Measurements from ENCODE around the gene MARS1. TPM values are rescaled to one million over a fixed set of nuclear protein-coding genes. Genes with fewer than 3 reads are reported as not detected.

The MARS1 gene
- total RNA-seq, 1 donor from 2014 or later: 351 TPM

GRCh38 chr12:57554453-57554852 lies 66.6 kb downstream of the MARS1 start:
- DNase-seq (ENCODE audit: low read depth): no peak
- Mint-ChIP-seq H3K27me3 (ENCODE audit: low read depth, unreplicated experiment) (no peaks in the 10 kb centered on the region), H3K4me1 (ENCODE audit: low read depth, unreplicated experiment) (peaks cover 28% of the 10 kb centered on the region), H3K27ac (ENCODE audit: unreplicated experiment) (no peak overlapping the region), H3K36me3 (ENCODE audit: low read depth, unreplicated experiment) (peaks cover 3% of the 10 kb centered on the region), H3K9me3 (ENCODE audit: unreplicated experiment) (no peaks in the 10 kb centered on the region), H3K4me3 (ENCODE audit: unreplicated experiment) (no peak overlapping the region)
- no peak overlapping the region for H3K27ac ChIP-seq (ENCODE audit: low read depth, low read length)
- no peak overlapping the region for H3K9ac ChIP-seq (ENCODE audit: low read length)
- no peaks in the 10 kb centered on the region for H3K9me3 ChIP-seq (ENCODE audit: insufficient read depth, low read depth, low read length)
- no peaks in the 10 kb centered on the region for H3K27me3 ChIP-seq (ENCODE audit: insufficient read depth, low read length)
- TF ChIP-seq CTCF (IDR thresholded peaks at IDR 0.05; ENCODE audit: insufficient read depth, low read depth, low read length): no peak
- TF ChIP-seq EZH2 (IDR thresholded peaks at IDR 0.05; ENCODE audit: insufficient read depth, low read length): no peak
- no peak overlapping the region for H2AFZ ChIP-seq (ENCODE audit: low read depth, low read length)
- no peaks in the 10 kb centered on the region for H3K36me3 ChIP-seq (ENCODE audit: insufficient read depth, low read length)
- H3K4me2 ChIP-seq (ENCODE audit: low read length): no peak overlapping the region
- H4K20me1 ChIP-seq (ENCODE audit: insufficient read depth, low read length): peaks cover 7% of the 10 kb centered on the region
- no peaks in the 10 kb centered on the region for H3K79me2 ChIP-seq (ENCODE audit: insufficient read depth, low read length)
- peaks cover 13% of the 10 kb centered on the region for H3K4me1 ChIP-seq (ENCODE audit: insufficient read depth, low read length)
- FAIRE-seq: no peak
- H3K4me3 ChIP-seq (ENCODE audit: insufficient read depth, low read depth, low read length): no peak overlapping the region

- TF ChIP-seq CTCF (IDR thresholded peaks at IDR 0.05; ENCODE audit: insufficient read depth, low read depth, low read length) (no peak), EZH2 (IDR thresholded peaks at IDR 0.05; ENCODE audit: insufficient read depth, low read length) (no peak)
- no peaks in the 10 kb centered on the region for H3K9me3 ChIP-seq (ENCODE audit: insufficient read depth, low read depth, low read length)
- no peak overlapping the region for H2AFZ ChIP-seq (ENCODE audit: low read depth, low read length)
- FAIRE-seq (no peak), DNase-seq (ENCODE audit: low read depth) (no peak)
- H3K4me3 ChIP-seq (ENCODE audit: insufficient read depth, low read depth, low read length): no peak overlapping the region
- H3K27ac Mint-ChIP-seq (ENCODE audit: unreplicated experiment): no peak overlapping the region
- H4K20me1 ChIP-seq (ENCODE audit: insufficient read depth, low read length): peaks cover 7% of the 10 kb centered on the region
- no peaks in the 10 kb centered on the region for H3K9me3 Mint-ChIP-seq (ENCODE audit: unreplicated experiment)
- H3K36me3 ChIP-seq (ENCODE audit: insufficient read depth, low read length): no peaks in the 10 kb centered on the region
- H3K27me3 Mint-ChIP-seq (ENCODE audit: low read depth, unreplicated experiment): no peaks in the 10 kb centered on the region
- H3K4me3 Mint-ChIP-seq (ENCODE audit: unreplicated experiment): no peak overlapping the region
- H3K4me2 ChIP-seq (ENCODE audit: low read length): no peak overlapping the region
- H3K4me1 Mint-ChIP-seq (ENCODE audit: low read depth, unreplicated experiment): peaks cover 28% of the 10 kb centered on the region
- peaks cover 3% of the 10 kb centered on the region for H3K36me3 Mint-ChIP-seq (ENCODE audit: low read depth, unreplicated experiment)
- H3K27ac ChIP-seq (ENCODE audit: low read depth, low read length): no peak overlapping the region
- H3K27me3 ChIP-seq (ENCODE audit: insufficient read depth, low read length): no peaks in the 10 kb centered on the region
- H3K79me2 ChIP-seq (ENCODE audit: insufficient read depth, low read length): no peaks in the 10 kb centered on the region
- no peak overlapping the region for H3K9ac ChIP-seq (ENCODE audit: low read length)
- peaks cover 13% of the 10 kb centered on the region for H3K4me1 ChIP-seq (ENCODE audit: insufficient read depth, low read length)
These were observed 67.0 kb downstream of the MARS1 start for GRCh38 chr12:57554897-57555296.

- Histone ChIP-seq H3K4me1 (ENCODE audit: insufficient read depth, low read length) (peaks cover 3% of the 10 kb centered on the region), H3K79me2 (ENCODE audit: insufficient read depth, low read length) (no peaks in the 10 kb centered on the region), H3K27ac (ENCODE audit: low read depth, low read length) (no peak overlapping the region), H3K27me3 (ENCODE audit: insufficient read depth, low read length) (no peaks in the 10 kb centered on the region), H2AFZ (ENCODE audit: low read depth, low read length) (no peak overlapping the region), H3K9me3 (ENCODE audit: insufficient read depth, low read depth, low read length) (no peaks in the 10 kb centered on the region), H4K20me1 (ENCODE audit: insufficient read depth, low read length) (peaks cover 7% of the 10 kb centered on the region), H3K9ac (ENCODE audit: low read length) (no peak overlapping the region), H3K4me3 (ENCODE audit: insufficient read depth, low read depth, low read length) (no peak overlapping the region), H3K4me2 (ENCODE audit: low read length) (no peak overlapping the region), H3K36me3 (ENCODE audit: insufficient read depth, low read length) (peaks cover 4% of the 10 kb centered on the region)
- Mint-ChIP-seq H3K27ac (ENCODE audit: unreplicated experiment) (no peak overlapping the region), H3K4me3 (ENCODE audit: unreplicated experiment) (no peak overlapping the region), H3K4me1 (ENCODE audit: low read depth, unreplicated experiment) (peaks cover 1% of the 10 kb centered on the region), H3K27me3 (ENCODE audit: low read depth, unreplicated experiment) (peaks cover 5% of the 10 kb centered on the region), H3K9me3 (ENCODE audit: unreplicated experiment) (peaks cover 1% of the 10 kb centered on the region), H3K36me3 (ENCODE audit: low read depth, unreplicated experiment) (peaks cover 4% of the 10 kb centered on the region)
- DNase-seq (ENCODE audit: low read depth) (no peak), FAIRE-seq (no peak)
- TF ChIP-seq EZH2 (IDR thresholded peaks at IDR 0.05; ENCODE audit: insufficient read depth, low read length) (no peak), CTCF (IDR thresholded peaks at IDR 0.05; ENCODE audit: insufficient read depth, low read depth, low read length) (no peak)
These were observed 71.0 kb downstream of the MARS1 start for GRCh38 chr12:57558864-57559263.
